Ectodermal cell (in vitro differentiated cells): ENCODE measurements around the gene HYAL4. TPM values are rescaled to one million over a fixed set of nuclear protein-coding genes. Genes with fewer than 3 reads are reported as not detected.

ENCODE experiments used
- H3K27ac ChIP-seq: 2 replicates; pipeline ENCODE4 v1.7.0; 2013; ENCODE audit warnings: mild to moderate bottlenecking, low read depth, low read length; ENCODE audit not compliant: insufficient read depth, poor library complexity, severe bottlenecking
- H3K27me3 ChIP-seq: 2 replicates; pipeline ENCODE4 v1.7.0; 2013; ENCODE audit warnings: mild to moderate bottlenecking, low read length; ENCODE audit not compliant: insufficient read depth, control insufficient read depth, poor library complexity, severe bottlenecking
- H3K36me3 ChIP-seq: one replicate; pipeline ENCODE4 v1.7.0; 2013; ENCODE audit warnings: low read length; ENCODE audit not compliant: control insufficient read depth, insufficient read depth
- H3K4me1 ChIP-seq: one replicate; pipeline ENCODE4 v1.7.0; 2013; ENCODE audit warnings: low read length; ENCODE audit not compliant: control insufficient read depth, insufficient read depth
- H3K4me3 ChIP-seq: 2 replicates; pipeline ENCODE4 v1.7.0; 2013; ENCODE audit warnings: low read depth, low read length, control low read depth; ENCODE audit not compliant: insufficient read depth
- H3K9me3 ChIP-seq: 2 replicates; pipeline ENCODE4 v1.7.0; 2013; ENCODE audit warnings: mild to moderate bottlenecking, low read length, moderate library complexity; ENCODE audit not compliant: control insufficient read depth
- WGBS, 2 experiments: methylation state at CpG; one replicate each; pipeline ENCODE4 v1.1.7; 2013; ENCODE audit warnings: missing lambda C conversion rate in 2 of 2; 5-methylcytosine and 5-hydroxymethylcytosine counted together
- polyA plus RNA-seq, 4 experiments: library from polyadenylated mRNA; stranded (reverse); fragments of 50-300 nt; gene quantifications; one replicate each; pipeline ENCODE4 v1.2.3, GENCODE V29; 2013

The HYAL4 gene, protein sequence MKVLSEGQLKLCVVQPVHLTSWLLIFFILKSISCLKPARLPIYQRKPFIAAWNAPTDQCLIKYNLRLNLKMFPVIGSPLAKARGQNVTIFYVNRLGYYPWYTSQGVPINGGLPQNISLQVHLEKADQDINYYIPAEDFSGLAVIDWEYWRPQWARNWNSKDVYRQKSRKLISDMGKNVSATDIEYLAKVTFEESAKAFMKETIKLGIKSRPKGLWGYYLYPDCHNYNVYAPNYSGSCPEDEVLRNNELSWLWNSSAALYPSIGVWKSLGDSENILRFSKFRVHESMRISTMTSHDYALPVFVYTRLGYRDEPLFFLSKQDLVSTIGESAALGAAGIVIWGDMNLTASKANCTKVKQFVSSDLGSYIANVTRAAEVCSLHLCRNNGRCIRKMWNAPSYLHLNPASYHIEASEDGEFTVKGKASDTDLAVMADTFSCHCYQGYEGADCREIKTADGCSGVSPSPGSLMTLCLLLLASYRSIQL
- not detected for polyA plus RNA-seq (2013, experiment 1 of 4)
- polyA plus RNA-seq (2013, experiment 2 of 4), result not detected
- polyA plus RNA-seq (2013, experiment 3 of 4), result not detected
- not detected for polyA plus RNA-seq (2013, experiment 4 of 4)

DNA sequence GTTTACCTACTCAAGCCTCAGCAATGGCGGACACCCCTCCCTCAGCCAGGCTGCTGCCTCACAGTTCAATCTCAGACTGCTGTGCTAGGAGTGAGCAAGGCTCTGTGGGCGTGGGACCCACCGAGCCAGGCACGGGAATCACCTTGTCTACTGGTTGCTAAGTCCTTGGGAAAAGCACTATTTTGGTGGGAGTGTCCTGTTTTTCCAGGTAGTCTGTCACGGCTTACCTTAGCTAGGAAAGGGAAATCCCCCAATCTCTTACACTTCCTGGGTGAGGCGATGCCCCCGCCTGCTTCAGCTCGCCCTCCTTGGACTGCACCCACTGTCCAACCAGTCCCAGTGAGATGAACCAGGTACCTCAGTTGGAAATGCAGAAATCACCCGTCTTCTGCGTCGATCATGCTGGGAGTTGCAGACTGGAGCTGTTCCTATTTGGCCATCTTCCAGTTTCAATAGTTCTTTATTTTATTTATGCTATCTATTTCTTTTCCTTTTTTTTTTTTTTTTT, at the start of gene HYAL4:
Gene HYAL4, plus strand, starts transcription at position 458 of the 508 bp plus-strand sequence. CDS start 23,105 bp downstream, outside the sequence.
- H3K36me3 ChIP-seq, result no peaks in the 10 kb centered on the region
- H3K4me3 ChIP-seq, result no peak within 1 kb of the TSS
- no peaks in the 10 kb centered on the region for H3K27me3 ChIP-seq
- H3K9me3 ChIP-seq, result no peaks in the 10 kb centered on the region
- H3K27ac ChIP-seq, result no peak within 1 kb of the TSS
- 92 to 94% methylated on average over 11 of the region's 11 CpGs for WGBS, 2 experiments
- H3K4me1 ChIP-seq, result no peaks in the 10 kb centered on the region

DNA sequence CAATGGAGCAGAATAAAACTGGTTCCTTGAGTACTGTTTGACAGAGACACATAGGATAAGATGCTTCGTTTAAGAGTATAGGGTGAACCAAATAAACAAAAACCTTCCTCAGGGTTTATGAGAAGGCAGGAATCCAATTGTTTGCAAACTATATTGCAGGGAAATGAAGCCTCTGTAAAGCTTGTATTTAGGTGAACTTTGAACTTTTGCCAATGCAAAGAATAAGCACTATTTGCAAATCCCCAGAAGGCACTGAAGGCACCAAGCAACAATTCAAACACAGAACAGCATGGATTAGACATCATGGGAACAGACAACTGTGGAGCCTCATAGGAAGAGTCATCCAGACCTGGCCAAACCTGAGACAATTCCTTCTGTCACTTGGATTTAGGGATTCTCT, 49.1 kb upstream of the HYAL4 start:
- H3K9me3 ChIP-seq, result no peaks in the 10 kb centered on the region
- WGBS, 2 experiments, result 75 to 85% methylated on average over 1 of the region's 1 CpG
- no peaks in the 10 kb centered on the region for H3K27me3 ChIP-seq
- H3K4me3 ChIP-seq, result no peak overlapping the region
- no peak overlapping the region for H3K27ac ChIP-seq
- no peaks in the 10 kb centered on the region for H3K4me1 ChIP-seq
- no peaks in the 10 kb centered on the region for H3K36me3 ChIP-seq

- WGBS, 2 experiments, result 83% methylated on average over 1 of the region's 1 CpG; no CpG with 5 or more reads in 1 of the 2 experiments
- Histone ChIP-seq H3K4me3 (no peak overlapping the region), H3K27me3 (no peaks in the 10 kb centered on the region), H3K36me3 (no peaks in the 10 kb centered on the region), H3K4me1 (no peaks in the 10 kb centered on the region), H3K9me3 (no peaks in the 10 kb centered on the region), H3K27ac (no peak overlapping the region)
Measured at GRCh38 chr7:123796568-123796967, 48.4 kb upstream of the HYAL4 start.

GRCh38 chr7:123797673-123798531, 47.1 kb upstream of the HYAL4 start:
- Histone ChIP-seq H3K4me3 (no peak overlapping the region), H3K27ac (no peak overlapping the region), H3K4me1 (no peaks in the 10 kb centered on the region), H3K27me3 (no peaks in the 10 kb centered on the region), H3K36me3 (no peaks in the 10 kb centered on the region), H3K9me3 (no peaks in the 10 kb centered on the region)
- 47 to 50% methylated on average over 2 of the region's 2 CpGs for WGBS, 2 experiments

- no peak overlapping the region for H3K27ac ChIP-seq
Measured at GRCh38 chr7:123798532-123799188, 46.3 kb upstream of the HYAL4 start.

GRCh38 chr7:123802249-123802648, 42.7 kb upstream of the HYAL4 start:
- H3K4me1 ChIP-seq, result no peaks in the 10 kb centered on the region
- H3K36me3 ChIP-seq, result no peaks in the 10 kb centered on the region
- H3K27ac ChIP-seq, result no peak overlapping the region
- H3K9me3 ChIP-seq, result no peaks in the 10 kb centered on the region
- no peaks in the 10 kb centered on the region for H3K27me3 ChIP-seq
- 73 to 83% methylated on average over 1 of the region's 1 CpG for WGBS, 2 experiments
- no peak overlapping the region for H3K4me3 ChIP-seq

More at GRCh38 chr7:123798532-123799188, 46.3 kb upstream of the HYAL4 start:
- Histone ChIP-seq H3K9me3 (no peaks in the 10 kb centered on the region), H3K4me1 (no peaks in the 10 kb centered on the region), H3K27me3 (no peaks in the 10 kb centered on the region), H3K36me3 (no peaks in the 10 kb centered on the region), H3K4me3 (no peak overlapping the region)
- 83 to 84% methylated on average over 6 of the region's 6 CpGs for WGBS, 2 experiments

- Histone ChIP-seq H3K4me1 (no peaks in the 10 kb centered on the region), H3K9me3 (no peaks in the 10 kb centered on the region), H3K27ac (no peak overlapping the region), H3K27me3 (no peaks in the 10 kb centered on the region), H3K4me3 (no peak overlapping the region), H3K36me3 (no peaks in the 10 kb centered on the region)
Measured at GRCh38 chr7:123805287-123805686, 39.7 kb upstream of the HYAL4 start.

DNA sequence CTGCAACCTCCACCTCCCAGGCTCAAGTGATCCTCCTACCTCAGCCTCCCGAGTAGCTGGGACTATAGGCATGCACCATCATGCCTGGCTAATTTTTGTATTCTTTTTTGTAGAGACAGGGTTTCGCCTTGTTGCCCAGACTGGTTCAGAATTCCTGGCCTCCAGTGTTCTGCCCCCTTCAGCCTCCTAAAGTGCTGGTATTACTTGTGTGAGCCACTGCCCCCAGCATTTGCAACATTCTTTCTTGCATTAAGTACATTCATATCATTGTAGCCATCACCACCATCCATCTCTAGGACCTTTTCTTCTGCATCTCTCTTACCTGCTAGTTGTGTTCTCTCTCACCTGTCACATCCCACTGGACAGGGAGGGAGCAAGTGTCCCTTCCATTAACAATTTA, 35.5 kb upstream of the HYAL4 start:
- Histone ChIP-seq H3K27me3 (no peaks in the 10 kb centered on the region), H3K4me3 (no peak overlapping the region), H3K36me3 (no peaks in the 10 kb centered on the region), H3K27ac (no peak overlapping the region), H3K9me3 (no peaks in the 10 kb centered on the region), H3K4me1 (no peaks in the 10 kb centered on the region)
- 92% methylated on average over 2 of the region's 2 CpGs for WGBS, 2 experiments

DNA sequence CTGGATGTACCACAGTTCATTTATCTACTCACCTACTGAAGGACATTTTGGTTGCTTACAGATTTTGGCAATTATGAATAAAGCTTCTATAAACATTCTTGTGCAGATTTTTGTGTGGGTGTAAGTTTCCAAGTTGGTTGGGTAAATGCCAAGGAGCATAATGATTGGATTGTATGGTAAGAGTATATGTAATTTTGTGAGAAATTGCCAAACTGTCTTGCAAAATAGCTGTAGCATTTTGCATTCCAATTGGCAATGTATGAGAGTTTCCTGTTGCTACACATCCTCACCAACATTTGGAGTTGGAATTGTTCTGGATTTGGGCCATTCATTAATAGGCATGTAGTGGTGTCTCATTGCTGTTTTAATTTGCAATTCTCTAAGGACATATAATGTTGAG, 33.9 kb upstream of the HYAL4 start:
- no peak overlapping the region for H3K27ac ChIP-seq

More for the DNA sequence above, 33.9 kb upstream of the HYAL4 start:
- Histone ChIP-seq H3K27me3 (no peaks in the 10 kb centered on the region), H3K36me3 (no peaks in the 10 kb centered on the region), H3K9me3 (no peaks in the 10 kb centered on the region), H3K4me3 (no peak overlapping the region), H3K4me1 (no peaks in the 10 kb centered on the region)
